Ascending aorta (tissue), 2 donors: ENCODE measurements around the gene DNAH14. TPM values are rescaled to one million over a fixed set of nuclear protein-coding genes. Genes with fewer than 3 reads are reported as not detected.
"Not testable (repeated sequence)": the region's sequence is repeated elsewhere in the genome, so short reads cannot be mapped to it uniquely, and the experiment has no call there.

Source experiments
- DNase-seq, 2 donors: peaks; one replicate each; pipeline ENCODE4 v3.0.0-alpha.2; 2019; ENCODE audit warnings: low spot score in 2 of 2
- H3K27ac ChIP-seq, 2 donors: fragments of 200-600 bp; sonication (generic); one replicate each; pipeline ENCODE4 v1.5.1; 2016 to 2017; ENCODE audit warnings: mild to moderate bottlenecking in 1 of 2
- H3K27me3 ChIP-seq: fragments of 200-600 bp; sonication (generic); one replicate; pipeline ENCODE4 v1.5.1; 2017
- H3K36me3 ChIP-seq, 2 donors: fragments of 200-600 bp; sonication (generic); one replicate each; pipeline ENCODE4 v1.5.1; 2016
- H3K4me1 ChIP-seq, 2 donors: fragments of 200-600 bp; sonication (generic); one replicate each; pipeline ENCODE4 v1.5.1; 2016 to 2017; ENCODE audit warnings: mild to moderate bottlenecking in 1 of 2
- H3K4me3 ChIP-seq, 2 donors: fragments of 200-600 bp; sonication (generic); one replicate each; pipeline ENCODE4 v1.5.1; 2016 to 2017; ENCODE audit warnings: mild to moderate bottlenecking in 1 of 2
- H3K9me3 ChIP-seq, 2 donors: fragments of 200-600 bp; sonication (generic); one replicate each; pipeline ENCODE4 v1.5.1; 2016
- CTCF ChIP-seq, 3 experiments: fragments of 200-600 bp in 2 of 3; fragments of 450-650 bp in 1 of 3; sonication (generic) in 2 of 3; IDR thresholded peaks; one replicate each; pipeline ENCODE4 v1.5.1; 2016 to 2019; ENCODE audit warnings: antibody characterized with exemption in 3 of 3, mild to moderate bottlenecking in 1 of 3, moderate library complexity in 1 of 3
- intact Hi-C: fragments of 100-400 bp; cut with DNase I; formaldehyde crosslinking; loops from one replicate; pipeline ENCODE4 v1.15.1; 2023
- total RNA-seq: library from RNA; depleted of rRNA; stranded (reverse); fragments of >200 nt; gene quantifications from one replicate; pipeline ENCODE4 v1.1.0, GENCODE V29; 2016

DNAH14 gene
- total RNA-seq, 1 donor from 2014 or later = 1.4 TPM

- H3K4me3 ChIP-seq = no peak overlapping the region
- no peaks in the 10 kb centered on the region for H3K9me3 ChIP-seq
- no peaks in the 10 kb centered on the region for H3K27me3 ChIP-seq
- no peak overlapping the region for H3K27ac ChIP-seq
- H3K36me3 ChIP-seq = no peaks in the 10 kb centered on the region
- intact Hi-C loops = no loop called here
- TF ChIP-seq CTCF (IDR thresholded peaks at IDR 0.05) = no peak
- no peak for DNase-seq
- no peaks in the 10 kb centered on the region for H3K4me1 ChIP-seq
Measured at GRCh38 chr1:225224287-225224686, 294.8 kb downstream of the DNAH14 start.

- DNase-seq = no peak
- no peaks in the 10 kb centered on the region for H3K9me3 ChIP-seq
- no peaks in the 10 kb centered on the region for H3K36me3 ChIP-seq
- no peak overlapping the region for H3K4me3 ChIP-seq
- no peak overlapping the region for H3K27ac ChIP-seq
- TF ChIP-seq CTCF (IDR thresholded peaks at IDR 0.05) = no peak
- intact Hi-C loops = no loop called here
- no peaks in the 10 kb centered on the region for H3K4me1 ChIP-seq
- H3K27me3 ChIP-seq = no peaks in the 10 kb centered on the region
Measured at GRCh38 chr1:225225681-225226080, 296.2 kb downstream of the DNAH14 start.

- H3K36me3 ChIP-seq = no peaks in the 10 kb centered on the region
- no peak overlapping the region for H3K4me3 ChIP-seq
- H3K27me3 ChIP-seq = no peaks in the 10 kb centered on the region
- no peak for TF ChIP-seq CTCF (IDR thresholded peaks at IDR 0.05)
- no peaks in the 10 kb centered on the region for H3K4me1 ChIP-seq
- intact Hi-C loops = no loop called here
- H3K9me3 ChIP-seq = no peaks in the 10 kb centered on the region
- DNase-seq = no peak
- no peak overlapping the region for H3K27ac ChIP-seq
Measured at GRCh38 chr1:225228871-225229303, 299.4 kb downstream of the DNAH14 start.

- H3K27ac ChIP-seq, H3K36me3 ChIP-seq, intact Hi-C loops, H3K4me1 ChIP-seq, H3K9me3 ChIP-seq, H3K27me3 ChIP-seq, H3K4me3 ChIP-seq, DNase-seq: not testable (repeated sequence)
Measured at GRCh38 chr1:225229429-225229828, 300.0 kb downstream of the DNAH14 start.

GRCh38 chr1:225230483-225230882 is 301.0 kb downstream of the DNAH14 start:
- no peaks in the 10 kb centered on the region for H3K9me3 ChIP-seq
- no peak for TF ChIP-seq CTCF (IDR thresholded peaks at IDR 0.05)
- no peaks in the 10 kb centered on the region for H3K27me3 ChIP-seq
- no peak overlapping the region for H3K4me3 ChIP-seq
- no peaks in the 10 kb centered on the region for H3K36me3 ChIP-seq
- no peaks in the 10 kb centered on the region for H3K4me1 ChIP-seq
- no peak overlapping the region for H3K27ac ChIP-seq
- DNase-seq = no peak
- intact Hi-C loops = no loop called here

GRCh38 chr1:225232930-225233329 is 303.5 kb downstream of the DNAH14 start:
- H3K27ac ChIP-seq, H3K4me1 ChIP-seq, H3K4me3 ChIP-seq, DNase-seq, intact Hi-C loops, H3K27me3 ChIP-seq, H3K36me3 ChIP-seq, H3K9me3 ChIP-seq: not testable (repeated sequence)

GRCh38 chr1:225242611-225243010 is 313.1 kb downstream of the DNAH14 start:
- TF ChIP-seq CTCF (IDR thresholded peaks at IDR 0.05) = no peak
- H3K4me1 ChIP-seq = no peaks in the 10 kb centered on the region
- H3K27ac ChIP-seq = no peak overlapping the region
- H3K27me3 ChIP-seq = no peaks in the 10 kb centered on the region
- no peaks in the 10 kb centered on the region for H3K36me3 ChIP-seq
- no peak for DNase-seq
- intact Hi-C loops = no loop called here
- no peaks in the 10 kb centered on the region for H3K9me3 ChIP-seq
- no peak overlapping the region for H3K4me3 ChIP-seq
